A549 treated with CpdA at 1 μM for 4 hours (cell line): ENCODE results near the gene MED26. TPM values are rescaled to one million over a fixed set of nuclear protein-coding genes. Genes with fewer than 3 reads are reported as not detected.

ENCODE experiments used
- total RNA-seq: library from RNA; stranded (reverse); fragments of 200-300 nt; extraction: Qiagen RNA extraction; gene quantifications from 5 replicates; pipeline ENCODE4 v1.2.3, GENCODE V29; 2022; ENCODE audit warnings: low read depth

Gene MED26
- total RNA-seq, result 4.1 to 5.9 TPM (median 5.1 TPM) in 5 replicates

GRCh38 chr19:16628183-16628983, at the start of gene MED26:
Gene MED26 (minus strand): TSS chr19:16628204. CDS start chr19:16627943, 261 bp downstream.

GRCh38 chr19:16660763-16661479, 32.9 kb upstream of the MED26 start, which contains the start of gene TMEM38A:
Gene TMEM38A (plus strand): TSS chr19:16661139. CDS start chr19:16661218, 79 bp downstream.

GRCh38 chr19:16659832-16660708, 32.1 kb upstream of the MED26 start, which contains the start of gene SMIM7:
Gene SMIM7 (minus strand): TSS chr19:16660144. CDS start chr19:16660110, 34 bp downstream.

GRCh38 chr19:16572332-16573211, 55.4 kb downstream of the MED26 start, which contains the start of gene SLC35E1:
Gene SLC35E1 (minus strand): TSS chr19:16572415. CDS start chr19:16572364, 51 bp downstream.

GRCh38 chr19:16542045-16542909, 85.7 kb downstream of the MED26 start, which contains the start of gene CHERP:
Gene CHERP (minus strand): TSS chr19:16542437. CDS start chr19:16542378, 59 bp downstream.

Other genes starting within 250 kb of the MED26 start
- gene EPS15L1, start 156.2 kb downstream of the MED26 start, total RNA-seq, result 15.1 to 16.5 TPM (median 15.9 TPM) in 5 replicates
- gene CALR3, start 132.0 kb downstream of the MED26 start, total RNA-seq, result 0.03 to 0.30 TPM (median 0.15 TPM) in 3 of 5 replicates, not detected in the others
- 3.0 to 3.5 TPM (median 3.2 TPM) in 5 replicates for gene C19orf44, start 131.8 kb downstream of the MED26 start, total RNA-seq
- 29.7 to 35.1 TPM (median 32.5 TPM) in 5 replicates for gene CHERP, start 85.8 kb downstream of the MED26 start, total RNA-seq
- gene SLC35E1, start 55.8 kb downstream of the MED26 start, total RNA-seq, result 17.8 to 22.5 TPM (median 20.3 TPM) in 5 replicates
- gene SMIM7, start 31.9 kb upstream of the MED26 start, total RNA-seq, result 68.7 to 81.2 TPM (median 74.6 TPM) in 5 replicates
- 0.96 to 1.9 TPM (median 1.2 TPM) in 5 replicates for gene TMEM38A, start 32.9 kb upstream of the MED26 start, total RNA-seq
- gene NWD1, start 91.6 kb upstream of the MED26 start, total RNA-seq, result 0.02 TPM in 1 of 5 replicates, not detected in the others
- 18.7 to 25.4 TPM (median 20.4 TPM) in 5 replicates for gene SIN3B, start 201.2 kb upstream of the MED26 start, total RNA-seq